Measurements from ENCODE around the gene SPAG16.

- no peak for TF ChIP-seq REST (IDR thresholded peaks at IDR 0.05; ENCODE audit: insufficient read depth in 1 of 2, low read depth in 2 of 2, low read length in 2 of 2)
- TF ChIP-seq POLR2AphosphoS5 (IDR thresholded peaks at IDR 0.05; ENCODE audit: low read depth, low read length), result no peak
- TF ChIP-seq FOXP2 (optimal IDR thresholded peaks at IDR 0.05; ENCODE audit: borderline replicate concordance, extremely low read depth, extremely low read length, insufficient read depth), result no peak
- TF ChIP-seq TAF1 (IDR thresholded peaks at IDR 0.05; ENCODE audit: borderline replicate concordance, insufficient read depth, low read length), result no peak
- TF ChIP-seq SIN3A (IDR thresholded peaks at IDR 0.05; ENCODE audit: borderline replicate concordance, insufficient read depth, low read length), result no peak
These were observed 1041.1 kb downstream of the SPAG16 start for GRCh38 chr2:214325404-214325803.
